ENCODE results near the gene AMDHD2. TPM values are rescaled to one million over a fixed set of nuclear protein-coding genes. Genes with fewer than 3 reads are reported as not detected.

Gene AMDHD2
- total and polyA plus RNA-seq, 2 of the 13 experiments (the other 11 are each of a cell fraction or from before 2014, with no cell fraction given): 33.5 to 39.1 TPM

- no peak for TF ChIP-seq HOXA3 (CRISPR knock-in tag; IDR thresholded peaks at IDR 0.05)
- TF ChIP-seq ZNF230 (CRISPR knock-in tag; IDR thresholded peaks at IDR 0.05): 0 out of 2 replicates have a peak, but pooled peaks have one; percentile 35
- TF ChIP-seq ZNF180 (CRISPR knock-in tag; IDR thresholded peaks at IDR 0.05; ENCODE audit: borderline replicate concordance, low read depth): no peak
- TF ChIP-seq ISX (CRISPR knock-in tag; conservative IDR thresholded peaks at IDR 0.05): no peak
- TF ChIP-seq E2F5 (CRISPR knock-in tag; conservative IDR thresholded peaks at IDR 0.05): no peak
- TF ChIP-seq ZNF253 (CRISPR knock-in tag; IDR thresholded peaks at IDR 0.05; ENCODE audit: borderline replicate concordance): no peak
- no peak for TF ChIP-seq ZNF512 (CRISPR knock-in tag; IDR thresholded peaks at IDR 0.05)
- no peak for TF ChIP-seq PCBP1 (IDR thresholded peaks at IDR 0.05; ENCODE audit: borderline replicate concordance, low read depth, low read length)
- no peak for TF ChIP-seq ZFP36L2 (CRISPR knock-in tag; IDR thresholded peaks at IDR 0.05)
- TF ChIP-seq THAP11 (CRISPR knock-in tag; IDR thresholded peaks at IDR 0.05): no peak
- no peak for TF ChIP-seq TCF12 (IDR thresholded peaks at IDR 0.05)
- no peak; the same call in 1 of the 2 replicates for TF ChIP-seq TCF12 (CRISPR knock-in tag; IDR thresholded peaks at IDR 0.05)
- TF ChIP-seq ZNF503 (CRISPR knock-in tag; IDR thresholded peaks at IDR 0.05): no peak
- no peak for TF ChIP-seq CHD2 (IDR thresholded peaks at IDR 0.05; ENCODE audit: low read depth, low read length)
- no peak for TF ChIP-seq THYN1 (CRISPR knock-in tag; IDR thresholded peaks at IDR 0.05; ENCODE audit: borderline replicate concordance, low read depth)
- no peak for TF ChIP-seq SKIL (CRISPR knock-in tag; IDR thresholded peaks at IDR 0.05; ENCODE audit: borderline replicate concordance)
- peak; percentile 10; the same call in 1 of the 2 replicates for TF ChIP-seq ZNF609 (CRISPR knock-in tag; IDR thresholded peaks at IDR 0.05; ENCODE audit: borderline replicate concordance)
- TF ChIP-seq KDM1A (CRISPR knock-in tag; IDR thresholded peaks at IDR 0.05): no peak
- TF ChIP-seq HNF4G (IDR thresholded peaks at IDR 0.05; ENCODE audit: borderline replicate concordance, low read depth, low read length): no peak
- no peak for TF ChIP-seq HNF4G (CRISPR knock-in tag; IDR thresholded peaks at IDR 0.05; ENCODE audit: borderline replicate concordance, low read depth)
These were observed 11.2 kb downstream of the AMDHD2 start, which contains the start of gene CEMP1 (continued) for GRCh38 chr16:2531371-2531695.
